KG1 (cell line): ENCODE data around the gene TTC3.
"Not testable (repeated sequence)": the region's sequence is repeated elsewhere in the genome, so short reads cannot be mapped to it uniquely, and the experiment has no call there.

Experiments
- DNase-seq: peaks from one replicate; lab custom pipeline; 2025; lab: John Stamatoyannopoulos, UW

TTC3 gene

GRCh38 chr21:37196847-37197246 lies 123.8 kb downstream of the TTC3 start:
- no peak for DNase-seq

- DNase-seq = no peak
These were observed 124.7 kb downstream of the TTC3 start for GRCh38 chr21:37197746-37198145.

GRCh38 chr21:37199057-37199924 lies 126.2 kb downstream of the TTC3 start:
- DNase-seq = no peak

- no peak for DNase-seq
These were observed 127.8 kb downstream of the TTC3 start for GRCh38 chr21:37200641-37201480.

GRCh38 chr21:37202221-37203110 lies 129.4 kb downstream of the TTC3 start:
- DNase-seq = no peak

GRCh38 chr21:37204580-37204979 lies 131.5 kb downstream of the TTC3 start:
- DNase-seq = no peak

- no peak for DNase-seq
These were observed 133.4 kb downstream of the TTC3 start for GRCh38 chr21:37206496-37206895.

GRCh38 chr21:37207441-37208009 lies 134.5 kb downstream of the TTC3 start:
- DNase-seq = peak; percentile 41

GRCh38 chr21:37208056-37208721 lies 135.1 kb downstream of the TTC3 start:
- DNase-seq = peak; percentile 41

GRCh38 chr21:37208741-37209225 lies 135.7 kb downstream of the TTC3 start:
- DNase-seq = no peak

GRCh38 chr21:37210130-37210529 lies 137.1 kb downstream of the TTC3 start:
- DNase-seq = no peak

GRCh38 chr21:37210799-37211198 lies 137.7 kb downstream of the TTC3 start:
- no peak for DNase-seq

- DNase-seq = no peak
These were observed 141.9 kb downstream of the TTC3 start for GRCh38 chr21:37214952-37215351.

- no peak for DNase-seq
These were observed 146.8 kb downstream of the TTC3 start for GRCh38 chr21:37219761-37220432.

- DNase-seq = peak; percentile 60
These were observed 147.5 kb downstream of the TTC3 start for GRCh38 chr21:37220433-37220980.

GRCh38 chr21:37220981-37221664 lies 148.1 kb downstream of the TTC3 start:
- peak; percentile 81 for DNase-seq

- not testable (repeated sequence) for DNase-seq
These were observed 149.2 kb downstream of the TTC3 start for GRCh38 chr21:37222248-37222647.

- no peak for DNase-seq
These were observed 150.8 kb downstream of the TTC3 start for GRCh38 chr21:37223804-37224345.
